Loucy (cell line): ENCODE results near the gene VIPR1.

ENCODE experiments used
- H2AFZ ChIP-seq: fragments of 200-600 bp; sonication (generic); 2 replicates; pipeline ENCODE4 v1.6.0; 2016; ENCODE audit warnings: antibody characterized with exemption, mild to moderate bottlenecking, low read length, moderate library complexity
- H3F3A ChIP-seq: fragments of 200-600 bp; 2 replicates; pipeline ENCODE4 v1.6.0; 2016; ENCODE audit warnings: antibody characterized with exemption, low read depth, mild to moderate bottlenecking
- H3K27me3 ChIP-seq: fragments of 200-600 bp; sonication (generic); 2 replicates; pipeline ENCODE4 v1.6.1; 2014; ENCODE audit warnings: low read length, mild to moderate bottlenecking; ENCODE audit not compliant: insufficient read depth, poor library complexity, severe bottlenecking
- H3K36me3 ChIP-seq: fragments of 200-600 bp; sonication (generic); 2 replicates; pipeline ENCODE4 v1.6.1; 2016; ENCODE audit warnings: low read length; ENCODE audit not compliant: insufficient read depth
- H3K4me1 ChIP-seq: fragments of 200-600 bp; sonication (generic); 2 replicates; pipeline ENCODE4 v1.5.1; 2014; ENCODE audit warnings: low read length, mild to moderate bottlenecking; ENCODE audit not compliant: insufficient read depth, poor library complexity, severe bottlenecking
- H3K4me2 ChIP-seq: fragments of 200-600 bp; sonication (generic); 2 replicates; pipeline ENCODE4 v1.6.0; 2014; ENCODE audit warnings: antibody characterized with exemption, low read length, low read depth, mild to moderate bottlenecking; ENCODE audit not compliant: poor library complexity, severe bottlenecking
- H3K4me3 ChIP-seq: fragments of 200-600 bp; sonication (generic); 2 replicates; pipeline ENCODE4 v1.5.1; 2014; ENCODE audit warnings: low read length, mild to moderate bottlenecking, mixed read lengths; ENCODE audit not compliant: poor library complexity, severe bottlenecking
- H3K79me2 ChIP-seq: fragments of 200-600 bp; sonication (generic); 2 replicates; pipeline ENCODE4 v1.6.1; 2014; ENCODE audit warnings: low read length; ENCODE audit not compliant: insufficient read depth
- H3K9ac ChIP-seq: fragments of 200-600 bp; sonication (generic); 2 replicates; pipeline ENCODE4 v1.6.0; 2014; ENCODE audit warnings: mild to moderate bottlenecking, low read depth, low read length, moderate library complexity; ENCODE audit not compliant: poor library complexity, severe bottlenecking
- H3K9me2 ChIP-seq: fragments of 200-600 bp; sonication (generic); replicated peaks from 2 replicates; pipeline ENCODE4 v1.6.1; 2016; ENCODE audit warnings: low read depth, low read length, mixed read lengths
- H3K9me3 ChIP-seq: fragments of 200-600 bp; sonication (generic); 2 replicates; pipeline ENCODE4 v1.6.1; 2014; ENCODE audit warnings: mild to moderate bottlenecking, antibody characterized with exemption, low read length, low read depth; ENCODE audit not compliant: insufficient read depth
- H4K20me1 ChIP-seq: fragments of 200-600 bp; sonication (generic); 2 replicates; pipeline ENCODE4 v1.6.0; 2014; ENCODE audit warnings: antibody characterized with exemption, low read length, mild to moderate bottlenecking; ENCODE audit not compliant: insufficient read depth, poor library complexity, severe bottlenecking
- EZH2phosphoT487 ChIP-seq: fragments of 200-600 bp; IDR thresholded peaks from 2 replicates; pipeline ENCODE4 v1.6.1; 2018; ENCODE audit warnings: antibody characterized with exemption, mild to moderate bottlenecking, moderate library complexity, borderline replicate concordance
- TF ChIP-seq, protein P1 (sequence below): fragments of 200-600 bp; sonication (generic); conservative IDR thresholded peaks from 2 replicates; pipeline ENCODE4 v1.5.1; 2014; ENCODE audit warnings: mild to moderate bottlenecking, antibody characterized with exemption, low read length

Gene VIPR1

DNA sequence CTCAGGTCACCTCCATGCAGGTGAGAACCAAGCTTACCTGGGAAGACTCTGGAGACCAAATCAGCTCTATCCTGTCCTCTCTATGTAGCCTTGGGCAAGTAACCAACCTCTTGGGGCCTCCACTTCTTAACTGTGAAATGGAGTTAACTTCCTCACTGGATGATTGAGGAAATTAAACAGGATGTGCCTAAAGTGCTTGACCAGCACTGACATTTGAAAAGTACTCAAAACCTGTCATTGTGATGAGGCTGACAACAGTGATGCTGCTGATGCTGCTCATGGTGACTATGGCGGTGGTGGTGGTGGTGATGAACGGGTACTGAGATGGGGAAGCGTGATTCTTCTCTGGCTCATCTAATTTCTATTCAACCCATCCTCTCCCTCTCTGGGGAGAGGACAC is 22.3 kb downstream of the VIPR1 start:
- H3K9me3 ChIP-seq: no peaks in the 10 kb centered on the region
- no peaks in the 10 kb centered on the region for H3F3A ChIP-seq
- no peak overlapping the region for H3K9ac ChIP-seq
- H3K4me1 ChIP-seq: peaks cover 41% of the 10 kb centered on the region
- H2AFZ ChIP-seq: no peak overlapping the region
- H4K20me1 ChIP-seq: no peaks in the 10 kb centered on the region
- no peaks in the 10 kb centered on the region for H3K27me3 ChIP-seq
- no peak overlapping the region for H3K4me2 ChIP-seq
- H3K79me2 ChIP-seq: no peaks in the 10 kb centered on the region
- no peaks in the 10 kb centered on the region for H3K9me2 ChIP-seq
- no peaks in the 10 kb centered on the region for H3K36me3 ChIP-seq
- no peak overlapping the region for H3K4me3 ChIP-seq
- TF ChIP-seq, protein P1, sequence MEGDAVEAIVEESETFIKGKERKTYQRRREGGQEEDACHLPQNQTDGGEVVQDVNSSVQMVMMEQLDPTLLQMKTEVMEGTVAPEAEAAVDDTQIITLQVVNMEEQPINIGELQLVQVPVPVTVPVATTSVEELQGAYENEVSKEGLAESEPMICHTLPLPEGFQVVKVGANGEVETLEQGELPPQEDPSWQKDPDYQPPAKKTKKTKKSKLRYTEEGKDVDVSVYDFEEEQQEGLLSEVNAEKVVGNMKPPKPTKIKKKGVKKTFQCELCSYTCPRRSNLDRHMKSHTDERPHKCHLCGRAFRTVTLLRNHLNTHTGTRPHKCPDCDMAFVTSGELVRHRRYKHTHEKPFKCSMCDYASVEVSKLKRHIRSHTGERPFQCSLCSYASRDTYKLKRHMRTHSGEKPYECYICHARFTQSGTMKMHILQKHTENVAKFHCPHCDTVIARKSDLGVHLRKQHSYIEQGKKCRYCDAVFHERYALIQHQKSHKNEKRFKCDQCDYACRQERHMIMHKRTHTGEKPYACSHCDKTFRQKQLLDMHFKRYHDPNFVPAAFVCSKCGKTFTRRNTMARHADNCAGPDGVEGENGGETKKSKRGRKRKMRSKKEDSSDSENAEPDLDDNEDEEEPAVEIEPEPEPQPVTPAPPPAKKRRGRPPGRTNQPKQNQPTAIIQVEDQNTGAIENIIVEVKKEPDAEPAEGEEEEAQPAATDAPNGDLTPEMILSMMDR: no peak
- TF ChIP-seq EZH2phosphoT487: no peak

DNA sequence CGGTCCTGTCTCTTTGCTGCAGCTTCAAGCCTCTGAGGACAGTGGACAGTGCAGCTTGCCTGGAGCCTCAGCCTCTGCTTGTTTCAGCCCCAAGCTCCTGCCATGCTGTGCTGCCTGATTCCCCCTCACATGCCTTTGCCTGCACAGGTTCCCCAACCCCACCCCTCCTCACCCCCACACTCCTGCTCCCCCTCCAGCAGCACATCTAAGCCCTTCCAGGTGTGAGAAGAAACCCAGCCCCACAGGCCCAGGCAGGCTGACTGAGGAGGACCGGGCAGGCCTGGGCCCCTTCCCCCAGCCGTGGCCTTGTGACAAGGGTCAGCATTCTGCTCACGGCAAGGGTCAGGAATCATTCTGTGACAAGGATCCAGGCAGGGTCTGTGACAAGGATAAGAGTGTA is 22.8 kb downstream of the VIPR1 start:
- H3F3A ChIP-seq: no peaks in the 10 kb centered on the region

DNA sequence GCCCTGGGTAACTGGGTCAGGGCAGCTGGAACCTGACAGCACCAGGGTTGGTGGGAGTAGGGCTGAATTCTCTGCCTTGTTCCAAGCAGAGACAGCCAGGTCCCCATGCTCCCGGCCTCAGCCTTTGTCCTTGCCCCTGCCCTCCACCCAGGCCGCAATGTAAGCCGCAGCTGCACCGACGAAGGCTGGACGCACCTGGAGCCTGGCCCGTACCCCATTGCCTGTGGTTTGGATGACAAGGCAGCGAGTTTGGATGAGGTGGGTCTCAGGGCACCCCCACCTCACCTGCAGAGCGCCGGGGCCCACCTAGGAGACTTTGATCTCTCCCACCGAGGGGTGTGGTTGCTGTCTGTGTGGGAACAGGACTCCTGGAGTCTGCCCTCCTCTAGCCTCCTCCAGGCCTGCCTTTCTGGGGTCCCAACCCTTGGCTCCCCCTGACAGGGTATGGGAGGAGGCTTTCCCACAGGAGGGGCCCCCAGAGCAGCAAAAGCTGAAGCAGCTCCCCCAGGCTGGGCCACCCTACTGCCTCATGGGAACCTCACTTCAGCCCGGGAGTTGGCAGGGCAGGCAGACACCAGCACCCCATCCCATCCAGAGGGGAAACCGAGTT is 23.4 kb downstream of the VIPR1 start:
- no peaks in the 10 kb centered on the region for H3K79me2 ChIP-seq
- peak overlapping the region; percentile 77 for H3K4me2 ChIP-seq
- H3K27me3 ChIP-seq: no peaks in the 10 kb centered on the region
- no peak overlapping the region for H3K4me3 ChIP-seq
- H4K20me1 ChIP-seq: no peaks in the 10 kb centered on the region
- H3F3A ChIP-seq: no peaks in the 10 kb centered on the region
- H3K9ac ChIP-seq: peak overlapping the region; percentile 70
- H3K9me3 ChIP-seq: no peaks in the 10 kb centered on the region
- no peak for TF ChIP-seq EZH2phosphoT487
- TF ChIP-seq, protein P1: no peak
- H3K9me2 ChIP-seq: no peaks in the 10 kb centered on the region
- H3K36me3 ChIP-seq: no peaks in the 10 kb centered on the region
- H3K4me1 ChIP-seq: peaks cover 47% of the 10 kb centered on the region
- 0 out of 2 replicates have a peak overlapping the region, but pooled peaks have one; percentile 95 for H2AFZ ChIP-seq

More for the DNA sequence above, 22.8 kb downstream of the VIPR1 start:
- Histone ChIP-seq H4K20me1 (no peaks in the 10 kb centered on the region), H3K4me1 (peaks cover 46% of the 10 kb centered on the region), H3K9me2 (no peaks in the 10 kb centered on the region), H3K9me3 (no peaks in the 10 kb centered on the region), H2AFZ (no peak overlapping the region), H3K9ac (no peak overlapping the region), H3K27me3 (no peaks in the 10 kb centered on the region), H3K4me2 (no peak overlapping the region), H3K36me3 (no peaks in the 10 kb centered on the region), H3K4me3 (no peak overlapping the region), H3K79me2 (no peaks in the 10 kb centered on the region)
- TF ChIP-seq, protein P1: no peak
- no peak for TF ChIP-seq EZH2phosphoT487
